Spinal cord (tissue), 10 donors: Measurements from ENCODE around the gene TEX48. TPM values are rescaled to one million over a fixed set of nuclear protein-coding genes. Genes with fewer than 3 reads are reported as not detected.

ENCODE experiments used
- DNase-seq, 6 donors: peaks; one replicate each; pipeline versions ENCODE4 v3.0.0 to v3.0.0-alpha.2; 2013 to 2015; ENCODE audit warnings: low spot score in 6 of 6, low read depth in 4 of 6
- H3K27ac ChIP-seq: one replicate; pipeline ENCODE4 v1.5.1; 2013; ENCODE audit warnings: low read depth, low read length, control low read depth
- H3K27me3 ChIP-seq: one replicate; pipeline ENCODE4 v1.6.1; 2013; ENCODE audit warnings: low read length; ENCODE audit not compliant: control insufficient read depth, insufficient read depth
- H3K36me3 ChIP-seq: one replicate; pipeline ENCODE4 v1.6.1; 2013; ENCODE audit warnings: low read length; ENCODE audit not compliant: control insufficient read depth, insufficient read depth
- H3K4me1 ChIP-seq: one replicate; pipeline ENCODE4 v1.6.1; 2013; ENCODE audit warnings: low read length; ENCODE audit not compliant: control insufficient read depth, insufficient read depth
- H3K4me3 ChIP-seq: one replicate; pipeline ENCODE4 v1.5.1; 2013; ENCODE audit warnings: low read depth, low read length, control low read depth
- H3K9me3 ChIP-seq: one replicate; pipeline ENCODE4 v1.6.1; 2013; ENCODE audit warnings: low read length; ENCODE audit not compliant: control insufficient read depth, insufficient read depth
- WGBS: methylation state at CpG from one replicate; pipeline ENCODE4 v1.1.5; 2013; ENCODE audit warnings: missing lambda C conversion rate; ENCODE audit not compliant: insufficient coverage; 5-methylcytosine and 5-hydroxymethylcytosine counted together
- polyA plus RNA-seq, 2 donors: library from polyadenylated mRNA; unstranded; fragments of 120-200 nt; gene quantifications; one replicate each; pipeline ENCODE4 v1.2.1, GENCODE V29; 2013; ENCODE audit not compliant: insufficient read length in 2 of 2
- total RNA-seq, 2 donors: library from RNA; depleted of rRNA in 1 of 2; stranded (reverse); fragments of 120-200 nt in 1 of 2; fragments of >200 nt in 1 of 2; gene quantifications; one replicate each; pipeline versions ENCODE4 v1.2.3 to v1.2.4, GENCODE V29; 2013 to 2014
- donor health status: healthy.

TEX48 gene
- total and polyA plus RNA-seq, 4 donors = not detected

DNA sequence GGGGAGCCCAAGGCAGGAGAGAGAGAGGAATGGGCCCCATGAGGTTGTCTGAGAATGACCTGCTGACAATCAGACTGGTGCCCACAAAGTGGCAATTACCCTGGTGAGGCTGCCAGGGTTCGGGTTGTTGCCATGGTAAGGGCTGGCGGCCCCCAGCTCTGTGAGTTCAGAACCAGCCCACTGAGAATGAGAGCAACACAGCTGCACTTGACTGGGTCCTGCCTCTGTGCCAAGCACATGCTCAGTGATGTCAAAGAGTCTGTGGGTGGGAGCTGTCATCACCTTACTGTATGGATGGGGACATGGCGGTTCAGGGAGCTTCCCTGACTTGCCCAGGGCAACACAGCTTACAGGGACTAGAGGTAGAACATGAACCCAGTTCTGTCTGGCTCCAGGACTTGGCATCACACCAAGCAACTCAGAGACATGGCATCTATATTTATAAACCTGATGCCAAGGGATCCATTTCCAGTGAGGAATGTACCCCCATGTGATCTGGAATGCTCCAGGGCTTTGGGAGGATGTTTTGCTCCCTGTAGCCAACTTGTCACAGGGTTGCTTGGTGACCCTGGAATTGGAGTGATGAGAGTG lies 38.2 kb upstream of the TEX48 start:
- 44% methylated on average over 2 of the region's 3 CpGs for WGBS
- H3K36me3 ChIP-seq = no peaks in the 10 kb centered on the region
- no peaks in the 10 kb centered on the region for H3K27me3 ChIP-seq
- peak in 1 of 6 donors; percentile 18 for DNase-seq
- no peaks in the 10 kb centered on the region for H3K9me3 ChIP-seq
- H3K27ac ChIP-seq = no peak overlapping the region
- H3K4me3 ChIP-seq = no peak overlapping the region
- no peaks in the 10 kb centered on the region for H3K4me1 ChIP-seq

- Histone ChIP-seq H3K4me3 (no peak overlapping the region), H3K36me3 (no peaks in the 10 kb centered on the region), H3K9me3 (no peaks in the 10 kb centered on the region), H3K4me1 (no peaks in the 10 kb centered on the region), H3K27me3 (no peaks in the 10 kb centered on the region), H3K27ac (no peak overlapping the region)
- DNase-seq = no peak
- WGBS = 92% methylated on average over 3 of the region's 4 CpGs
Measured at GRCh38 chr9:114719290-114719689, 37.3 kb upstream of the TEX48 start.

GRCh38 chr9:114718801-114719221 lies 36.8 kb upstream of the TEX48 start:
- DNase-seq = no peak
- no peaks in the 10 kb centered on the region for H3K9me3 ChIP-seq
- no peak overlapping the region for H3K27ac ChIP-seq
- no peaks in the 10 kb centered on the region for H3K4me1 ChIP-seq
- H3K36me3 ChIP-seq = no peaks in the 10 kb centered on the region
- no peak overlapping the region for H3K4me3 ChIP-seq
- 94% methylated on average over 8 of the region's 8 CpGs for WGBS
- H3K27me3 ChIP-seq = no peaks in the 10 kb centered on the region

GRCh38 chr9:114717908-114718486 lies 36.0 kb upstream of the TEX48 start:
- no CpG with 5 or more reads among the region's 3 CpGs for WGBS
- no peak for DNase-seq
- no peaks in the 10 kb centered on the region for H3K36me3 ChIP-seq
- no peaks in the 10 kb centered on the region for H3K27me3 ChIP-seq
- H3K4me1 ChIP-seq = no peaks in the 10 kb centered on the region
- no peaks in the 10 kb centered on the region for H3K9me3 ChIP-seq
- H3K4me3 ChIP-seq = no peak overlapping the region
- H3K27ac ChIP-seq = no peak overlapping the region

DNA sequence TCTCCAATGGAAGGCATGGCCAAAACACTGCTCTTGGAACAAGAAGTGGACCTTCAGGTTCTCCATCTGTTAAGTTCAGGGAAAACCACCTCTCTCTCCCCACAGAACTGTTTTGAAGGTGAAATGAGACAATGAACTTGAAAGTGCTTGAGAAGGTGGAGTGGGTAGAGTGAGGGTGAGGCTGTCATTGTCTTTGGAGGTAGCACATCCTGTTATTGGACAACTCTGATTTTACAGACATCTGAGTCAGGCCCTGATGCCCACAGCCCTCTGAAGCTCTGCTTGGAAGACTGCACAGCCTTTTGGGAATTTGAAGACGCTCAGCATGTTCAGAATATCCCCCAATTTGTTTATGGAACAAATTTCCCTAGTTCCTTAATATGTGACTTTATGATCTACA lies 27.6 kb upstream of the TEX48 start:
- Histone ChIP-seq H3K4me1 (no peaks in the 10 kb centered on the region), H3K27ac (no peak overlapping the region), H3K36me3 (no peaks in the 10 kb centered on the region), H3K9me3 (no peaks in the 10 kb centered on the region), H3K27me3 (no peaks in the 10 kb centered on the region), H3K4me3 (no peak overlapping the region)
- WGBS = no CpG with 5 or more reads among the region's 1 CpG
- DNase-seq = no peak

DNA sequence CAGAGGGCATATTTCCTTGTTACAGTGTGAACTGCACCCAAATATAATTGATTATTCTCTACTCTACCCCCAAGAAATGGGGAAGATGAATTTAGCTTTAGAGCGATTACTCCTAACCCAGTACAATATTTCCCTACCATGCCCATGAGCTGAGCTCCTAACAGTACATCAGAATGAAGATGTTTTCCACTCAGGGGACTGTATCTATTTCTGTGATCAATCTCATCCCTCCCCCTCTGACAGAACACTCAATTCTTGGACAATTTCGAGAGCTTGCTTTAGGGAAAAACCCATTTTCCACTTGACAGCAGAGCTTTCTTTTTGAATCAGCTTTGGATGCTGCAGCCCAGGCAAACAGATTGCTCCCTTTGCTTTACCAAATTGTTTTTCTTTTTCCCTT lies 24.7 kb upstream of the TEX48 start:
- no peak overlapping the region for H3K27ac ChIP-seq
- no peaks in the 10 kb centered on the region for H3K9me3 ChIP-seq
- H3K4me3 ChIP-seq = no peak overlapping the region
- peak in 1 of 6 donors; percentile 60 for DNase-seq
- H3K36me3 ChIP-seq = no peaks in the 10 kb centered on the region
- no peaks in the 10 kb centered on the region for H3K27me3 ChIP-seq
- WGBS = 85% methylated on average over 1 of the region's 2 CpGs
- H3K4me1 ChIP-seq = no peaks in the 10 kb centered on the region

DNA sequence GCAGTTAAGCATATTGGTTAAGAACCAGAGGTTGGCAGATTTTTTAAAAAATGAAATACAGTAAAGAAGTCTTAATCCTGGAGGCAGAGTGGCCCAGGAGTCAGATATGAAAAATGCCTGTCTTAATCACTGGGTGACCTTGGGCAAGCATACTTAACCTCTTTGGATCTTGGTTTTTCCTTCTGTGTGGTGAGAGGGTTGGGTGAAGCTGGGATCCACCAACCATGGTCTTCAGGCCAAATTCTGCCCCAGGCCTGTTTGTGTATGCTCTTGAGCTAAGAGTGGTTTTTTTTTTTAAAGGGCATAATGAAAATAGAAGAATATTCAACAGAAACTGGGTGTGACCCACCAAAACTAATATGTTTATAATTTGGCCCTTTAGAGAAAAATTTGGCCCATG lies 20.0 kb upstream of the TEX48 start:
- DNase-seq = no peak
- H3K9me3 ChIP-seq = no peaks in the 10 kb centered on the region
- no peaks in the 10 kb centered on the region for H3K36me3 ChIP-seq
- no peaks in the 10 kb centered on the region for H3K27me3 ChIP-seq
- H3K4me1 ChIP-seq = no peaks in the 10 kb centered on the region
- no peak overlapping the region for H3K4me3 ChIP-seq
- no peak overlapping the region for H3K27ac ChIP-seq

DNA sequence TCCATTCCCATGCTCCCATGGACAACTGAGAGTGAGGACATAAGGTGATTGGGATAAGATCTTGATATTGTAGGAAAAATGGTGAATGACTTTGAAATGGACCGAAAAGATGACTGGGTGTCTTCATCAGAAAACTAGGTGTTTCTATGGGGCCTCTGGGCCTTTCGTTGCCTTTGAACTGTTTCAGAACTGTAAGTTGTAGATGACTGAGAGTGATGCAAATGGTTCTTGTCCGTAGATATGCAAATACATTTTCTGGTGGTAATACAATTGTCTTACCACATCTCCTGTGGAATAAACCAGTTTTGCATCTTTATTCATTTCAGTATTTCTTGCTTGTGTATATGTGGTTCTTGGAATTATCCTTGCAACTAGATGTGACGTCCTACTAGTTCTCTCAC lies 16.0 kb upstream of the TEX48 start:
- H3K9me3 ChIP-seq = no peaks in the 10 kb centered on the region
- H3K4me1 ChIP-seq = no peaks in the 10 kb centered on the region
- no peak overlapping the region for H3K4me3 ChIP-seq
- WGBS = 100% methylated on average over 1 of the region's 4 CpGs
- DNase-seq = no peak
- no peaks in the 10 kb centered on the region for H3K27me3 ChIP-seq
- H3K27ac ChIP-seq = no peak overlapping the region
- H3K36me3 ChIP-seq = no peaks in the 10 kb centered on the region

- Histone ChIP-seq H3K27ac (no peak overlapping the region), H3K27me3 (no peaks in the 10 kb centered on the region), H3K4me3 (no peak overlapping the region), H3K9me3 (no peaks in the 10 kb centered on the region), H3K36me3 (no peaks in the 10 kb centered on the region), H3K4me1 (no peaks in the 10 kb centered on the region)
- WGBS = 95% methylated on average over 7 of the region's 7 CpGs
- DNase-seq = no peak
Measured at GRCh38 chr9:114696814-114697544, 15.0 kb upstream of the TEX48 start.

- H3K4me3 ChIP-seq = no peak overlapping the region
- no CpG with 5 or more reads among the region's 2 CpGs for WGBS
- no peaks in the 10 kb centered on the region for H3K4me1 ChIP-seq
Measured at GRCh38 chr9:114695948-114696347, 14.0 kb upstream of the TEX48 start.

More at GRCh38 chr9:114695948-114696347, 14.0 kb upstream of the TEX48 start:
- Histone ChIP-seq H3K27me3 (no peaks in the 10 kb centered on the region), H3K9me3 (no peaks in the 10 kb centered on the region), H3K27ac (no peak overlapping the region), H3K36me3 (no peaks in the 10 kb centered on the region)
- no peak for DNase-seq
